ENCODE measurements around the gene WDR81. TPM values are rescaled to one million over a fixed set of nuclear protein-coding genes. Genes with fewer than 3 reads are reported as not detected.
"Not testable (repeated sequence)": the region's sequence is repeated elsewhere in the genome, so short reads cannot be mapped to it uniquely, and the experiment has no call there.

Gene WDR81
- total and polyA plus RNA-seq, 4 donors, result 3.0 to 27.3 (median 14.6) TPM

- Histone ChIP-seq H3K9me3 (ENCODE audit: control insufficient read depth, low read length) (no peaks in the 10 kb centered on the region), H3K4me1 (ENCODE audit: control insufficient read depth in 1 of 2, insufficient read depth in 2 of 2, low read length in 2 of 2) (no peaks in the 10 kb centered on the region), H3K4me3 (ENCODE audit: low read length in 2 of 2) (no peak overlapping the region), H3K27me3 (ENCODE audit: control insufficient read depth in 1 of 2, insufficient read depth in 2 of 2, low read length in 1 of 2) (no peaks in the 10 kb centered on the region), H3K27ac (ENCODE audit: low read depth in 1 of 2, low read length in 2 of 2) (no peak overlapping the region), H3K36me3 (ENCODE audit: control insufficient read depth in 1 of 2, insufficient read depth in 2 of 2, low read length in 1 of 2) (no peaks in the 10 kb centered on the region)
- intact Hi-C loops (cut with DNase I), result no loop called here
- ATAC-seq (ENCODE audit: low FRiP score) (peak; percentile 46), DNase-seq (peak; percentile 86 to 88)
- 22 to 32% methylated on average over 11 of the region's 11 CpGs for WGBS, 2 donors
Measured at GRCh38 chr17:1764284-1764683, 39.8 kb downstream of the WDR81 start.

DNA sequence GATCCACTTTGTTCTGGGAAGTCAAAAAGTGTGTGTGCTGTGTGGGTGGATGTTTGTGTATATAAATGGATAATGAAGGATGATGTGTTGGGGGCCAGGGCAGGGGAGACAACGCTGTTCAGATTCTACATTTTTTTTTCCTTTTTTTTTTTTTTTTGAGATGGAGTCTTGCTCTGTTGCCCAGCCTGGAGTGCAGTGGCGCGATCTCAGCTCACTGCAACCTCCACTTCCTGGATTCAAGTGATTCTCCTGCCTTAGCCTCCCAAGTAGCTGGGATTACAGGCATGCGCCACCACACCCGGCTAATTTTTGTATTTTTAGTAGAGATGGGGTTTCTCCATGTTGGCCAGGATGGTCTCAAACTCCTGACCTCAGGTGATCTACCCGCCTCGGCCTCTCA, 40.2 kb downstream of the WDR81 start:
- H3K4me3 ChIP-seq (ENCODE audit: low read length in 2 of 2); H3K36me3 ChIP-seq (ENCODE audit: control insufficient read depth in 1 of 2, insufficient read depth in 2 of 2, low read length in 1 of 2); H3K27ac ChIP-seq (ENCODE audit: low read depth in 1 of 2, low read length in 2 of 2); ATAC-seq (ENCODE audit: low FRiP score); DNase-seq; H3K4me1 ChIP-seq (ENCODE audit: control insufficient read depth in 1 of 2, insufficient read depth in 2 of 2, low read length in 2 of 2); H3K9me3 ChIP-seq (ENCODE audit: control insufficient read depth, low read length); H3K27me3 ChIP-seq (ENCODE audit: control insufficient read depth in 1 of 2, insufficient read depth in 2 of 2, low read length in 1 of 2); intact Hi-C loops (cut with DNase I): not testable (repeated sequence)
- WGBS, 2 donors, result 89 to 92% methylated on average over 7 of the region's 7 CpGs

- Histone ChIP-seq H3K4me1 (ENCODE audit: control insufficient read depth in 1 of 2, insufficient read depth in 2 of 2, low read length in 2 of 2) (no peaks in the 10 kb centered on the region), H3K4me3 (ENCODE audit: low read length in 2 of 2) (no peak overlapping the region), H3K27me3 (ENCODE audit: control insufficient read depth in 1 of 2, insufficient read depth in 2 of 2, low read length in 1 of 2) (no peaks in the 10 kb centered on the region), H3K9me3 (ENCODE audit: control insufficient read depth, low read length) (no peaks in the 10 kb centered on the region), H3K36me3 (ENCODE audit: control insufficient read depth in 1 of 2, insufficient read depth in 2 of 2, low read length in 1 of 2) (no peaks in the 10 kb centered on the region), H3K27ac (ENCODE audit: low read depth in 1 of 2, low read length in 2 of 2) (no peak overlapping the region)
- intact Hi-C loops (cut with DNase I), result no loop called here
- WGBS, 2 donors, result 95 to 96% methylated on average over 3 of the region's 3 CpGs
- DNase-seq (no peak), ATAC-seq (ENCODE audit: low FRiP score) (no peak)
Measured at GRCh38 chr17:1765576-1765975, 41.1 kb downstream of the WDR81 start.

DNA sequence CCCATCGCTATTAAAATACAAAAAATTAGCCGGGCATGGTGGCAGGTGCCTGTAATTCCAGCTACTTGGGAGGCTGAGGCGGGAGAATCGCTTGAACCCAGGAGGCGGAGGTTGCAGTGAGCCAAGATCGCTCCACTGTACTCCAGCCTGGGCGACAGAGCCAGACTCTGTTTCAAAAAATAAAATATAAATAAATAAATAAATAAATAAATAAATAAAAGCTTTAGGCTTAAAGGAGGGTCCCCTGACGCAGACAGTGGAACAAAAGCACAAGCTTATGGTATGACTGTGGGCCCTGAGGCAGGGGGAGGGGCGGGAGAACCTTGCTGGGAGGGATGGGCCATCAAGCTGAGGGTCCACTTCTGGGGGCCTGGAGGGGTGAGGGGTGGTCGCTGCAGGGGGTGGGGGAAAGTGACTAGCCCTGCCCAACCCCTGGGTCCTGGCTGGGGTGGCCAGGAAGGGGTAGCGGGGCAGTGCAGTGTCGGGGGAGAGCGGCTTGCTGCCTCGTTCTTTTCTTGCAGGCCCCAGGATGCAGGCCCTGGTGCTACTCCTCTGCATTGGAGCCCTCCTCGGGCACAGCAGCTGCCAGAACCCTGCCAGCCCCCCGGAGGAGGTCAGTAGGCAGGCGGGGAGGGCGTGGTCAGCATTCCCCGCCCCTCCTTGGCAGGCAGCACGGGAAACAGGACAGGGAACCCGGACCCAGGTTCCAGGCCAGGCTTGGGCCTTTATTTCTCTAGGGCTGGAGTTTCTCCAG, 42.1 kb downstream of the WDR81 start:
- no peak overlapping the region for H3K27ac ChIP-seq (ENCODE audit: low read depth in 1 of 2, low read length in 2 of 2)
- no peaks in the 10 kb centered on the region for H3K4me1 ChIP-seq (ENCODE audit: control insufficient read depth in 1 of 2, insufficient read depth in 2 of 2, low read length in 2 of 2)
- DNase-seq, result no peak
- no peak for ATAC-seq (ENCODE audit: low FRiP score)
- WGBS, 2 donors, result 67 to 69% methylated on average over 21 of the region's 21 CpGs
- no peaks in the 10 kb centered on the region for H3K27me3 ChIP-seq (ENCODE audit: control insufficient read depth in 1 of 2, insufficient read depth in 2 of 2, low read length in 1 of 2)
- no peak overlapping the region for H3K4me3 ChIP-seq (ENCODE audit: low read length in 2 of 2)
- no peaks in the 10 kb centered on the region for H3K36me3 ChIP-seq (ENCODE audit: control insufficient read depth in 1 of 2, insufficient read depth in 2 of 2, low read length in 1 of 2)
- intact Hi-C loops (cut with DNase I), result no loop called here
- H3K9me3 ChIP-seq (ENCODE audit: control insufficient read depth, low read length), result no peaks in the 10 kb centered on the region

DNA sequence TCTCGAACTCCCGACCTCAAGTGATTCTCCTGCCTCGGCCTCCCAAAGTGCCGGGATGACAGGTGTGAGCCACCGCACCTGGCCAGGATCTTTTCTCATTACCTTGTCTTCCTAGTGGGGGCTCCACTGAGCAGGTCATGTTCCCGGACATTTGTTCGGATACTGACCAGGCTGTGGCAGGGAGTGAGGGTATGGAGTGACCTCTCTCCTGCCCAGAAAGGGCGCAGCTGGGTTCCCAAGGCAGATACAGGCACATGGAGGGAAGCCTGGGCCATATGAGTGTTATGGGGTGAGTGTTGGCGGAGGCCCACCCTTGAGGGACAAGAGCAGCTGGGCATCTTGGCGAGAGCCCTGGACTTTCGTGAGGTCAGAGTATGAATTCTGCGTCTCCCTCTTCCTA, 42.9 kb downstream of the WDR81 start:
- no peaks in the 10 kb centered on the region for H3K27me3 ChIP-seq (ENCODE audit: control insufficient read depth in 1 of 2, insufficient read depth in 2 of 2, low read length in 1 of 2)
- H3K9me3 ChIP-seq (ENCODE audit: control insufficient read depth, low read length), result no peaks in the 10 kb centered on the region
- ATAC-seq (ENCODE audit: low FRiP score) (no peak), DNase-seq (no peak)
- H3K36me3 ChIP-seq (ENCODE audit: control insufficient read depth in 1 of 2, insufficient read depth in 2 of 2, low read length in 1 of 2), result no peaks in the 10 kb centered on the region
- H3K27ac ChIP-seq (ENCODE audit: low read depth in 1 of 2, low read length in 2 of 2), result no peak overlapping the region
- WGBS, 2 donors, result 90 to 91% methylated on average over 12 of the region's 12 CpGs
- no peaks in the 10 kb centered on the region for H3K4me1 ChIP-seq (ENCODE audit: control insufficient read depth in 1 of 2, insufficient read depth in 2 of 2, low read length in 2 of 2)
- intact Hi-C loops (cut with DNase I), result no loop called here
- no peak overlapping the region for H3K4me3 ChIP-seq (ENCODE audit: low read length in 2 of 2)

GRCh38 chr17:1769822-1770477, 45.4 kb downstream of the WDR81 start:
- Histone ChIP-seq H3K9me3 (ENCODE audit: control insufficient read depth, low read length) (no peaks in the 10 kb centered on the region), H3K36me3 (ENCODE audit: control insufficient read depth in 1 of 2, insufficient read depth in 2 of 2, low read length in 1 of 2) (no peaks in the 10 kb centered on the region), H3K27me3 (ENCODE audit: control insufficient read depth in 1 of 2, insufficient read depth in 2 of 2, low read length in 1 of 2) (no peaks in the 10 kb centered on the region), H3K27ac (ENCODE audit: low read depth in 1 of 2, low read length in 2 of 2) (no peak overlapping the region), H3K4me1 (ENCODE audit: control insufficient read depth in 1 of 2, insufficient read depth in 2 of 2, low read length in 2 of 2) (no peaks in the 10 kb centered on the region), H3K4me3 (ENCODE audit: low read length in 2 of 2) (no peak overlapping the region)
- ATAC-seq (ENCODE audit: low FRiP score), result no peak
- intact Hi-C loops (cut with DNase I), result no loop called here
- DNase-seq, result no peak
- 14 to 17% methylated on average over 21 of the region's 21 CpGs for WGBS, 2 donors

- H3K4me1 ChIP-seq (ENCODE audit: control insufficient read depth in 1 of 2, insufficient read depth in 2 of 2, low read length in 2 of 2); H3K36me3 ChIP-seq (ENCODE audit: control insufficient read depth in 1 of 2, insufficient read depth in 2 of 2, low read length in 1 of 2); H3K9me3 ChIP-seq (ENCODE audit: control insufficient read depth, low read length); ATAC-seq (ENCODE audit: low FRiP score); H3K27me3 ChIP-seq (ENCODE audit: control insufficient read depth in 1 of 2, insufficient read depth in 2 of 2, low read length in 1 of 2); intact Hi-C loops (cut with DNase I); DNase-seq; H3K27ac ChIP-seq (ENCODE audit: low read depth in 1 of 2, low read length in 2 of 2); H3K4me3 ChIP-seq (ENCODE audit: low read length in 2 of 2): not testable (repeated sequence)
- 80 to 81% methylated on average over 12 of the region's 12 CpGs for WGBS, 2 donors
Measured at GRCh38 chr17:1773000-1773695, 48.6 kb downstream of the WDR81 start.

DNA sequence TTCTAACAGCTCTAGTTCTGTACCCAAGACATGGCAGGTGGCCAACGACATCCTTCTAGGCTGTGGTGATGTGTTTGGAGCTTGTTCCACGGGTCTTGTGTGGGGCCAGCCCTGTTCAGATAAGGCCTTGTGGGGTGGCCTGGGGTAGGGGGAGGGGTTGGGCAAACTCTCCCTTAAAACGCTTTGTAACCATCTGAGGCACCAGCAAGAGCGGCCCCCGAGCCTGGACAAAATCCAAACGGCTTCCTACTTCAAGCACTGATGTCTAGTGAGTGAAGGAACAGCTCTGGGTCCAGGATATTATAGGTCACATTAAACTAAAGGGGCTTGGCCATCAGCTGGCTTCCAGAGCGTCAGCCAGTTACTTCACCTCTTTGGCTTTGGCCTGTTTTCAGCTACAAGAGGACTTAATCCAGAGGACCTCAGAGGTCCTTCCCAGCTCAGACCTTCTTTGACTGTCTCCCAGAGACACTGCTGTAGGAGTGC, 49.2 kb downstream of the WDR81 start:
- H3K27ac ChIP-seq (ENCODE audit: low read depth in 1 of 2, low read length in 2 of 2), result no peak overlapping the region
- WGBS, 2 donors, result 13 to 14% methylated on average over 7 of the region's 7 CpGs
- no peaks in the 10 kb centered on the region for H3K4me1 ChIP-seq (ENCODE audit: control insufficient read depth in 1 of 2, insufficient read depth in 2 of 2, low read length in 2 of 2)
- DNase-seq (no peak), ATAC-seq (ENCODE audit: low FRiP score) (no peak)
- no peaks in the 10 kb centered on the region for H3K27me3 ChIP-seq (ENCODE audit: control insufficient read depth in 1 of 2, insufficient read depth in 2 of 2, low read length in 1 of 2)
- H3K36me3 ChIP-seq (ENCODE audit: control insufficient read depth in 1 of 2, insufficient read depth in 2 of 2, low read length in 1 of 2), result no peaks in the 10 kb centered on the region
- no peak overlapping the region for H3K4me3 ChIP-seq (ENCODE audit: low read length in 2 of 2)
- no peaks in the 10 kb centered on the region for H3K9me3 ChIP-seq (ENCODE audit: control insufficient read depth, low read length)
- intact Hi-C loops (cut with DNase I), result no loop called here

Measured in aorta (tissue), 5 donors.